ENCODE measurements around the gene MYOM3. TPM values are rescaled to one million over a fixed set of nuclear protein-coding genes. Genes with fewer than 3 reads are reported as not detected.
A peak's percentile ranks its signal among the peaks of the same experiment; 100 is the strongest.
"Not testable (repeated sequence)": the region's sequence is repeated elsewhere in the genome, so short reads cannot be mapped to it uniquely, and the experiment has no call there.

Gene MYOM3
- total and polyA plus RNA-seq, 11 donors: 76.7 to 379 (median 288) TPM

- H3K27me3 ChIP-seq: no peaks in the 10 kb centered on the region
- peak overlapping the region in 4 of 12 donors; percentile 26 to 59 (median 36) for H3K27ac ChIP-seq
- DNase-seq: peak in 4 of 5 donors; percentile 28 to 58 (median 34)
- peaks cover 0 to 31% (median 10%) of the 10 kb centered on the region in 12 donors for H3K4me1 ChIP-seq
- no peaks in the 10 kb centered on the region for H3K36me3 ChIP-seq
- TF ChIP-seq CTCF (IDR thresholded peaks at IDR 0.05): no peak
- no peak for TF ChIP-seq POLR2A (IDR thresholded peaks at IDR 0.05)
- ATAC-seq: peak; percentile 38 to 79 (median 68)
- no peaks in the 10 kb centered on the region for H3K9me3 ChIP-seq
- intact Hi-C loops (cut with DNase I): no loop called here
- H3K4me3 ChIP-seq: no peak overlapping the region
- 49 to 81% (median 63%) methylated on average over 3 of the region's 3 CpGs for WGBS, 4 donors
These were observed 64.8 kb downstream of the MYOM3 start for GRCh38 chr1:24047110-24047477.

DNA sequence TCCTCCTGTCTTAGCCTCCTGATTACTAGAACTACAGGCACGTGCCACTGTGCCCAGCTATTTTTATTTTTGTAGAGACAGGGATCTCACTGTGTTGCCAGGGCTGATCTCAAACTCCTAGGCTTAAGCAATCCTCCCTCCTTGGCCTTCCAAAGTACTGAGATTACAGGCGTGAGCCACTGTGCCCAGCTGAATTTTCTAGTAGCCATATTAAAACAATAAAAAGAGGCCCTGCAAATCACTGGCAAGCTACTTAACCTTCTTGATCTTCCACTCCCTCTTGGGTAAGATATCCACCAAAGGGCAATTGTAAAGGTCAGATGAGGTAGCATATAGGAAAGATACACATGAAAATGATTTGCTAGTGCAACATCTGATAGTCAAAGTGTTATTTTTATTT is 66.2 kb downstream of the MYOM3 start:
- ATAC-seq: peak in 1 of 4 donors; percentile 42
- TF ChIP-seq POLR2A (IDR thresholded peaks at IDR 0.05): no peak
- no peak for TF ChIP-seq CTCF (IDR thresholded peaks at IDR 0.05)
- Histone ChIP-seq H3K9me3 (no peaks in the 10 kb centered on the region), H3K36me3 (no peaks in the 10 kb centered on the region), H3K4me3 (no peak overlapping the region), H3K27me3 (no peaks in the 10 kb centered on the region), H3K27ac (peak overlapping the region in 2 of 12 donors; percentile 27 to 59), H3K4me1 (peaks cover 0 to 22% (median 10%) of the 10 kb centered on the region in 12 donors)
- intact Hi-C loops (cut with DNase I): no loop called here
- 41 to 57% (median 49%) methylated on average over 2 of the region's 2 CpGs for WGBS, 4 donors
- no peak for DNase-seq

DNA sequence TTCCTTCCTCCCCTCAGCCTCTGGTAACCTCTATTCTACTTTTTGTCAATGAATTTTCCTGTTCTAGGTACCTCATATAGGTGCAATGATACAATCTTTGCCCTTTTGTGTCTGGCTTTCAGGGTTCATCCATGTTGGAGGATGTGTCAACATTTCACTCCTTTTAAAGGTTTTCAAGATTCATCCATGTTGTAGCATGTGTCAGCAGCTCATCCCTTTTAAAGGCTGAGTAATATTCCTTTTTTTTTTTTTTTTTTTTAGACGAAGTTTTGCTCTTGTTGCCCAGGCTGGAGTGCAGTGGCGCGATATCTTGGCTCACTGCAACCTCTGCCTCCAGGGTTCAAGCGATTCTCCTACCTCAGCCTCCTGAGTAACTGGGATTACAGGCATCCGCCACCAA is 67.3 kb downstream of the MYOM3 start:
- H3K4me3 ChIP-seq; H3K36me3 ChIP-seq; ATAC-seq; H3K27ac ChIP-seq; H3K27me3 ChIP-seq; DNase-seq; intact Hi-C loops (cut with DNase I); H3K9me3 ChIP-seq: not testable (repeated sequence)
- H3K4me1 ChIP-seq: peaks cover 0 to 22% (median 10%) of the 10 kb centered on the region in 12 donors
- WGBS, 4 donors: 87 to 97% (median 94%) methylated on average over 5 of the region's 5 CpGs

- no peak for ATAC-seq
- intact Hi-C loops (cut with DNase I): no loop called here
- Histone ChIP-seq H3K27ac (no peak overlapping the region), H3K9me3 (no peaks in the 10 kb centered on the region), H3K36me3 (no peaks in the 10 kb centered on the region), H3K4me1 (peaks cover 0 to 22% (median 10%) of the 10 kb centered on the region in 12 donors), H3K27me3 (no peaks in the 10 kb centered on the region), H3K4me3 (no peak overlapping the region)
- peak in 1 of 5 donors; percentile 4 for DNase-seq
- WGBS, 4 donors: 50 to 90% (median 62%) methylated on average over 1 of the region's 1 CpG
- TF ChIP-seq CTCF (IDR thresholded peaks at IDR 0.05) (no peak), POLR2A (IDR thresholded peaks at IDR 0.05) (no peak)
These were observed 68.4 kb downstream of the MYOM3 start for GRCh38 chr1:24043345-24044032.

- Histone ChIP-seq H3K9me3 (no peaks in the 10 kb centered on the region), H3K4me3 (no peak overlapping the region), H3K27me3 (no peaks in the 10 kb centered on the region), H3K4me1 (peaks cover 0 to 18% (median 10%) of the 10 kb centered on the region in 12 donors), H3K36me3 (no peaks in the 10 kb centered on the region), H3K27ac (no peak overlapping the region)
- ATAC-seq (no peak), DNase-seq (no peak)
- 68 to 82% (median 74%) methylated on average over 4 of the region's 4 CpGs for WGBS, 4 donors
- no peak for TF ChIP-seq CTCF (IDR thresholded peaks at IDR 0.05)
- TF ChIP-seq POLR2A (IDR thresholded peaks at IDR 0.05): no peak
- intact Hi-C loops (cut with DNase I): no loop called here
These were observed 69.6 kb downstream of the MYOM3 start for GRCh38 chr1:24042315-24042714.

Measured in heart left ventricle (tissue), 16 donors.